ENCODE results near the gene KRR1. TPM values are rescaled to one million over a fixed set of nuclear protein-coding genes. Genes with fewer than 3 reads are reported as not detected.
"Not testable (repeated sequence)": the region's sequence is repeated elsewhere in the genome, so short reads cannot be mapped to it uniquely, and the experiment has no call there.

The KRR1 gene
- total RNA-seq, 2 experiments from 2014 or later = 72.6 to 75.3 TPM

DNA sequence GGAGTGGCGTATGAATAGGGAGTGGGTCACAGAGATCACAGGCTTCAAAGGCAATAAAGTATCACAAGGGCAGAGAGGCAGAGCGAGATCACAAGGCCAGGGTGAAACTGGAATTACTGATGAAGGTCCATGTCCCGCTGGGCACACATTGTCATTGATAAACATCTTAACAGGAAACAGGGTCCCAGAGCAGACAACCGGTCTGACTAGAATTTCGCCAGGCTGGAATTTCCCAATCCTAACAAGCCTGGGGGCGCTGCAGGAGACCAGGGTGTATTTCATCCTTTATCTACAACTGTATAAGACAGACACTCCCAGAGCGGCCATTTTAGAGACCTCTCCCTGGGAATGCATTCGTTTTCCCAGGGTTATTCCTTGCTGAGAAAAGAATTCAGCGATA, 53.5 kb downstream of the KRR1 start:
- H3K9me3 Mint-ChIP-seq, H3K4me3 Mint-ChIP-seq, H3K27me3 Mint-ChIP-seq, H3K27ac Mint-ChIP-seq, POLR2A ChIA-PET, DNase-seq, CTCF ChIA-PET: not testable (repeated sequence)
- Mint-ChIP-seq H3K36me3 (ENCODE audit: low read depth) (peaks cover 16% of the 10 kb centered on the region), H3K4me1 (peaks cover 43% of the 10 kb centered on the region)

GRCh38 chr12:75457191-75457590, 54.2 kb downstream of the KRR1 start:
- Mint-ChIP-seq H3K36me3 (ENCODE audit: low read depth) (peaks cover 16% of the 10 kb centered on the region), H3K4me3 (peak overlapping the region; percentile 1), H3K4me1 (peaks cover 43% of the 10 kb centered on the region), H3K9me3 (peaks cover 8% of the 10 kb centered on the region), H3K27ac (no peak overlapping the region), H3K27me3 (peaks cover 6% of the 10 kb centered on the region)
- ChIA-PET CTCF (no interaction called here), POLR2A (no interaction called here)
- no peak for DNase-seq

GRCh38 chr12:75455839-75456238, 55.6 kb downstream of the KRR1 start:
- H3K36me3 Mint-ChIP-seq (ENCODE audit: low read depth) = peaks cover 16% of the 10 kb centered on the region
- POLR2A ChIA-PET = no interaction called here
- no peak for DNase-seq
- no peak overlapping the region for H3K4me3 Mint-ChIP-seq
- peaks cover 6% of the 10 kb centered on the region for H3K27me3 Mint-ChIP-seq
- H3K27ac Mint-ChIP-seq = no peak overlapping the region
- H3K9me3 Mint-ChIP-seq = peaks cover 8% of the 10 kb centered on the region
- CTCF ChIA-PET = interaction anchor here (1.0 to 1.1 kb wide), 2 partner anchors 25 to 29 kb away, joined by 3 to 4 read pairs; partner anchors contain the start of gene GLIPR1
- peaks cover 43% of the 10 kb centered on the region for H3K4me1 Mint-ChIP-seq

GRCh38 chr12:75452675-75453330, 58.6 kb downstream of the KRR1 start:
- Mint-ChIP-seq H3K4me1 (peaks cover 20% of the 10 kb centered on the region), H3K27ac (no peak overlapping the region), H3K36me3 (ENCODE audit: low read depth) (peaks cover 5% of the 10 kb centered on the region), H3K4me3 (no peak overlapping the region), H3K9me3 (peaks cover 2% of the 10 kb centered on the region), H3K27me3 (peaks cover 8% of the 10 kb centered on the region)
- CTCF ChIA-PET = interaction anchor here (0.6 to 2.1 kb wide), 3 partner anchors 10 to 272 kb away, joined by 3 to 5 read pairs (median 3); no protein-coding TSS in a partner anchor
- POLR2A ChIA-PET = no interaction called here
- no peak for DNase-seq

DNA sequence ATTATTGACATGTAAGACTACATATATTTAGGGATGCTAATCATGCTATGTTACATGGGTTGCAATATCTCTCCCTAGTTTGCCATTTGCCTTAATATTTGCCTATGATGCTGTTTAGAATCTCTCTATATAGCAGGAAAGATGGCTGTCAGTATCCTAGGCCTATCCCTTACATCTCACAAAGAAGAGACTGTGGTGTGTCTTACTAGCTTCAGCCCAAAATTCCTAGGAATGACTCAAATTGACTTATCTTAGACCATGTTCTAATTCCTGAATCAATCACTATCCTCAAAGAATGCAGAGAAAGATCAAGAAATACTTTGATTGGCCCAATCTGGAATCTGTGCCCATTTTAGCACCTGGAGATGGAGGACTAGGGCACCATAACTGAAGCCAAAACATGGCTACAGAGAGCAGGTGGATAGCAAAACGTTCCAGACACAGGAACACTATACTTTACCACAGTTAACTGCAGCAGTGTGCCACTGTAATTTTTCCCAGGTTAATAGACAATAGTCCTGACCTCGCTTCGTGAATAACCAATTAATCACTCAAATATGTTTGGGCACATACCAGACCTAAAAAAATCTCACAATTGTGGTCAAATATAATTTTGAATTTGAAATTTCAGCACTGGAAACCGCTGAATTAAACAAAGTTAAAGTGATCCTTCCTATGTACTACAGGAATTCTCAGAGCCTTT, 63.6 kb downstream of the KRR1 start:
- H3K36me3 Mint-ChIP-seq (ENCODE audit: low read depth) = no peaks in the 10 kb centered on the region
- no peak overlapping the region for H3K4me3 Mint-ChIP-seq
- no peak overlapping the region for H3K27ac Mint-ChIP-seq
- DNase-seq = no peak
- H3K4me1 Mint-ChIP-seq = no peaks in the 10 kb centered on the region
- H3K27me3 Mint-ChIP-seq = peaks cover 10% of the 10 kb centered on the region
- ChIA-PET CTCF (no interaction called here), POLR2A (no interaction called here)
- H3K9me3 Mint-ChIP-seq = no peaks in the 10 kb centered on the region

DNA sequence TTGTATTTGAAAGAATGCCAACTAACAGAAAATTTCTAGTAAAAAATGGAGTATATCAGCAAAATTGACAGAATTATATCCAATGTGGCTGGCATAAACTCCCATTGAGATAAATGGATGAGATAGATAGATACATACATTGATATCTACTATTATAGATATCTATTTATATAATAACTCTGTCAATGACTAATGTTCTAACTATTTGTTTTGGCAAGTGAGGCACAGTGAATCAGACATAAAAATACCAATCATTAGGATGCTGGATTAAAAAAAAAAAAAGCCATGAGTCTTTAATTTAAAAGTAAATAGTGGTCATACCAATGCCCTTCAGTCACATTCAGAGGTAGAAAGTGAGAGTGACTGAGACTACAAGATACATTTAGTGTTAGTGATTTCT, 64.6 kb downstream of the KRR1 start:
- Mint-ChIP-seq H3K27ac (no peak overlapping the region), H3K4me1 (no peaks in the 10 kb centered on the region), H3K27me3 (peaks cover 8% of the 10 kb centered on the region), H3K4me3 (no peak overlapping the region), H3K36me3 (ENCODE audit: low read depth) (no peaks in the 10 kb centered on the region), H3K9me3 (no peaks in the 10 kb centered on the region)
- no peak for DNase-seq
- POLR2A ChIA-PET = no interaction called here
- CTCF ChIA-PET = no interaction called here

- H3K36me3 Mint-ChIP-seq (ENCODE audit: low read depth); POLR2A ChIA-PET; CTCF ChIA-PET; H3K27me3 Mint-ChIP-seq; H3K4me3 Mint-ChIP-seq; H3K4me1 Mint-ChIP-seq; DNase-seq; H3K27ac Mint-ChIP-seq; H3K9me3 Mint-ChIP-seq: not testable (repeated sequence)
These were observed 66.3 kb downstream of the KRR1 start for GRCh38 chr12:75445137-75445507.

DNA sequence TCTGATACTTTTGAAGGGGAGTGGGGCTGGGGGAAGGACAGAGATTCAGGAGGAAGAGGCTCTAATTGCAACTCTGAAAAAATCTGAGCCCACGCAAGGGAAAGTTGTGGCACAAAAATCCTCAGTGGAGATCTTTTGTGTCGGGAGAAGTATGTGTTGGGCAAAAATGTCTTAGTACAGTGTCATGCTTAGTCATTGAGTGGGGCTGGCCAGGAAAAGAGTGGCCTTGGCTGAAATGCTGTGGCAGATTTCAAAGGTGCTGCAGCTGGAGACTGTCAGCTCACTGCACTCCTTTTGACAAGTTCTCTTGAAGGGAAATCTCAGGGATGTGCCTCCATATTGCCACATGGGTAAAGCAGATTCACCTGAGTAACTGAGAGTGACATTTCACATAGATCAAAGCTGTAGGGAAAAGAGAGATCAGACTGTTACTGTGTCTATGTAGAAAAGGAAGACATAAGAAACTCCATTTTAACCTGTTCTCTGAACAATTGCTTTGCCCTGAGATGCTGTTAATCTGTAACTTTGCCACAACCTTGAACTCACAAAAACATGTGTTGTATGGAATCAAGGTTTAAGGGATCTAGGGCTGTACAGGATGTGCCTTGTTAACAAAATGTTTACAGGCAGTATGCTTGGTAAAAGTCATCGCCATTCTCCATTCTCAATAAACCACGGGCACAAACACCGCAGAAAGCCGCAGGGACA, 66.8 kb downstream of the KRR1 start:
- CTCF ChIA-PET = no interaction called here
- no peaks in the 10 kb centered on the region for H3K36me3 Mint-ChIP-seq (ENCODE audit: low read depth)
- H3K4me1 Mint-ChIP-seq = no peaks in the 10 kb centered on the region
- H3K27ac Mint-ChIP-seq = no peak overlapping the region
- peaks cover 5% of the 10 kb centered on the region for H3K9me3 Mint-ChIP-seq
- no peak for DNase-seq
- H3K4me3 Mint-ChIP-seq = no peak overlapping the region
- POLR2A ChIA-PET = no interaction called here
- H3K27me3 Mint-ChIP-seq = peaks cover 7% of the 10 kb centered on the region

GRCh38 chr12:75443709-75444108, 67.7 kb downstream of the KRR1 start:
- no peaks in the 10 kb centered on the region for H3K36me3 Mint-ChIP-seq (ENCODE audit: low read depth)
- ChIA-PET CTCF (interaction anchor here (2.0 kb wide), 1 partner anchor 10 kb away, joined by 5 read pairs; no protein-coding TSS in a partner anchor), POLR2A (no interaction called here)
- H3K4me1 Mint-ChIP-seq = peaks cover 7% of the 10 kb centered on the region
- H3K9me3 Mint-ChIP-seq = peaks cover 5% of the 10 kb centered on the region
- peaks cover 6% of the 10 kb centered on the region for H3K27me3 Mint-ChIP-seq
- H3K4me3 Mint-ChIP-seq = no peak overlapping the region
- H3K27ac Mint-ChIP-seq = no peak overlapping the region
- no peak for DNase-seq

GRCh38 chr12:75442454-75442853, 69.0 kb downstream of the KRR1 start:
- H3K4me1 Mint-ChIP-seq = peaks cover 20% of the 10 kb centered on the region
- CTCF ChIA-PET = interaction anchor here (1.5 to 2.0 kb wide), 2 partner anchors 11 to 42 kb away, joined by 5 read pairs; no protein-coding TSS in a partner anchor
- H3K9me3 Mint-ChIP-seq; H3K27me3 Mint-ChIP-seq; POLR2A ChIA-PET; H3K4me3 Mint-ChIP-seq; H3K27ac Mint-ChIP-seq; DNase-seq; H3K36me3 Mint-ChIP-seq (ENCODE audit: low read depth): not testable (repeated sequence)

DNA sequence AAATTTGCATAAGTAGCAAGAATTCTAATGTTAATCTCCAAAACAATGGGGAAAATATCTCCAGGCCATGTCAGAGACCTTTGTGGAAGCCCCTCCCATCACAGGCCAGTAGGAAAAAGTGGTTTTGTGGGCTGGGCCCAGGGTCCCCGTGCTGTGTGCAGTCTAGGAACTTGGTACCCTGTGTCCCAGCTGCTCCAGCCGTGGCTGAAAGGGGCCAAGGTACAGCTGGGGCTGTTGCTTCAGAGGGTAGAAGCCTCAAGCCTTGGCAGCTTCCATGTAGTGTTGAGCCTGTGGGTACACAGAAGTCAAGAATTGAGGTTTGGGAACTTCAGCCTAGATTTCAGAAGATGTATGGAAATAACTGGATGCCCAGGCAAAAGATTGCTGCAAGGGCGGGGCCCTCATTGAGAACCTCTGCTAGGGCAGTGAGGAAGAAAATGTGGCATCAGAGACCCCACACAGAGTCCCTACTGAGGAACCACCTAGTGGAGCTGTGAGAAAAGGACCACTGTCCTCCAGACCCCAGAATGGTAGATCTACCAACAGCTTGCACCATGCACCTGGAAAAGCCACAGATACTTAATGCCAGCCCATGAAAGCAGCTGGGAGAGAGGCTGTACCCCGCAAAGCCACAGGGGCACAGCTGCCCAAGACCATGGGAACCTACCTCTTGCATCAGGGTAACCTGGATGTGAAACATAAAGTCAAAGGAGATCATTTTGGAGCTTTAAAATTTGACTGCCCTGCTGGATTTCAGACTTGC, 69.5 kb downstream of the KRR1 start:
- POLR2A ChIA-PET; H3K36me3 Mint-ChIP-seq (ENCODE audit: low read depth); H3K27ac Mint-ChIP-seq; H3K4me3 Mint-ChIP-seq; H3K9me3 Mint-ChIP-seq; H3K27me3 Mint-ChIP-seq; DNase-seq: not testable (repeated sequence)
- peaks cover 21% of the 10 kb centered on the region for H3K4me1 Mint-ChIP-seq
- CTCF ChIA-PET = interaction anchor here (1.5 to 2.0 kb wide), 2 partner anchors 12 to 43 kb away, joined by 5 read pairs; no protein-coding TSS in a partner anchor
